Pancreas (tissue), 10 donors: Measurements from ENCODE around the gene DPPA5. TPM values are rescaled to one million over a fixed set of nuclear protein-coding genes. Genes with fewer than 3 reads are reported as not detected.
A peak's percentile ranks its signal among the peaks of the same experiment; 100 is the strongest.

Source experiments
- ATAC-seq, 4 donors: fragments of 200-7000 bp; cut with Tn5 transposase; one replicate each; pipeline versions ENCODE4 v1.8.0 to v1.9.1; 2020; ENCODE audit warnings: mild to moderate bottlenecking in 4 of 4, moderate library complexity in 4 of 4
- DNase-seq, 6 donors: peaks; one replicate each; pipeline ENCODE4 v3.0.0-alpha.2; 2020
- FAIRE-seq: peaks from 2 replicates; lab custom pipeline; 2012; peaks lifted over from hg19 to GRCh38; lab: Jason Lieb, UNC
- H3K27ac ChIP-seq, 4 donors: fragments of 200-600 bp; sonication (generic); 1 replicate in 3 of 4; 2 replicates in 1 of 4; pipeline versions ENCODE4 v1.5.0 to v1.8.0; 2020
- H3K27me3 ChIP-seq, 4 donors: fragments of 200-600 bp; one replicate each; pipeline ENCODE4 v1.8.0; 2021
- H3K36me3 ChIP-seq, 3 donors: fragments of 200-600 bp; sonication (generic) in 1 of 3; one replicate each; pipeline versions ENCODE4 v1.5.0 to v1.8.0; 2020 to 2021
- H3K4me1 ChIP-seq, 3 donors: fragments of 200-600 bp; one replicate each; pipeline ENCODE4 v1.8.0; 2021
- H3K4me3 ChIP-seq, 4 donors: fragments of 200-600 bp; sonication (generic) in 2 of 4; one replicate each; pipeline versions ENCODE4 v1.5.0 to v1.8.0; 2020 to 2021
- H3K9me3 ChIP-seq, 4 donors: fragments of 200-600 bp; one replicate each; pipeline ENCODE4 v1.8.0; 2021
- WGBS, 2 donors: extraction: QIAGEN DNeasy Blood & Tissue Kit; methylation state at CpG; one replicate each; pipeline ENCODE4 v1.1.7; 2013; 5-methylcytosine and 5-hydroxymethylcytosine counted together
- intact Hi-C, 3 donors: fragments of 100-400 bp; cut with DNase I; formaldehyde crosslinking; loops; one replicate each; pipeline versions ENCODE4 v1.11.1 to v1.14.2; 2022
- polyA plus RNA-seq, 2 donors: library from polyadenylated mRNA; stranded (reverse); fragments of 200-250 nt; gene quantifications; one replicate each; pipeline ENCODE4 v1.2.3, GENCODE V29; 2013
- total RNA-seq, 6 donors: library from RNA; stranded (reverse); fragmentation: NEBNext Ultra II Directional in 4 of 6; extraction: Animal tissue kit (Norgen Biotek cat#: 25700) in 4 of 6; gene quantifications; one replicate each; pipeline versions ENCODE4 v1.2.1 to v1.2.4, GENCODE V29; 2021 to 2023
- TF ChIP-seq, protein P1 (sequence below), 4 donors: fragments of 200-600 bp; sonication (generic) in 3 of 4; IDR thresholded peaks; one replicate each; pipeline versions ENCODE4 v1.5.0 to v1.8.0; 2021; ENCODE audit warnings: antibody characterized with exemption in 4 of 4
- donor health status: healthy with polysubstance abuse.
- donor health status: DM: no; HTN: no; CAD: no; lungs with moderate emphysema.
- donor health status: DM: no; HTN: no; CAD: no.
- donor health status: control.
- donor health status: control.
- donor health status: Bipolar disorder and iron deficiency.
- donor health status: DM: yes; HTN: yes; CAD: no.
- donor health status: DM: no; HTN: no; CAD: no.
- donor health status: DM: no; HTN: no; CAD: no.
- donor health status: DM: yes; HTN: yes; CAD: no.

The DPPA5 gene, protein sequence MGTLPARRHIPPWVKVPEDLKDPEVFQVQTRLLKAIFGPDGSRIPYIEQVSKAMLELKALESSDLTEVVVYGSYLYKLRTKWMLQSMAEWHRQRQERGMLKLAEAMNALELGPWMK
- total RNA-seq: not detected
- not detected for polyA plus RNA-seq

- H3K4me3 ChIP-seq: no peak within 1 kb of the TSS
- DNase-seq (peak in 1 of 6 donors; percentile 62), FAIRE-seq (no peak), ATAC-seq (no peak)
- H3K9me3 ChIP-seq: no peaks in the 10 kb centered on the region
- no peak within 1 kb of the TSS for H3K27ac ChIP-seq
- H3K27me3 ChIP-seq: no peaks in the 10 kb centered on the region
- no peaks in the 10 kb centered on the region for H3K4me1 ChIP-seq
- 63 to 81% methylated on average over 58 to 59 of the region's 59 CpGs for WGBS, 2 donors
- TF ChIP-seq, protein P1, sequence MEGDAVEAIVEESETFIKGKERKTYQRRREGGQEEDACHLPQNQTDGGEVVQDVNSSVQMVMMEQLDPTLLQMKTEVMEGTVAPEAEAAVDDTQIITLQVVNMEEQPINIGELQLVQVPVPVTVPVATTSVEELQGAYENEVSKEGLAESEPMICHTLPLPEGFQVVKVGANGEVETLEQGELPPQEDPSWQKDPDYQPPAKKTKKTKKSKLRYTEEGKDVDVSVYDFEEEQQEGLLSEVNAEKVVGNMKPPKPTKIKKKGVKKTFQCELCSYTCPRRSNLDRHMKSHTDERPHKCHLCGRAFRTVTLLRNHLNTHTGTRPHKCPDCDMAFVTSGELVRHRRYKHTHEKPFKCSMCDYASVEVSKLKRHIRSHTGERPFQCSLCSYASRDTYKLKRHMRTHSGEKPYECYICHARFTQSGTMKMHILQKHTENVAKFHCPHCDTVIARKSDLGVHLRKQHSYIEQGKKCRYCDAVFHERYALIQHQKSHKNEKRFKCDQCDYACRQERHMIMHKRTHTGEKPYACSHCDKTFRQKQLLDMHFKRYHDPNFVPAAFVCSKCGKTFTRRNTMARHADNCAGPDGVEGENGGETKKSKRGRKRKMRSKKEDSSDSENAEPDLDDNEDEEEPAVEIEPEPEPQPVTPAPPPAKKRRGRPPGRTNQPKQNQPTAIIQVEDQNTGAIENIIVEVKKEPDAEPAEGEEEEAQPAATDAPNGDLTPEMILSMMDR (IDR thresholded peaks at IDR 0.05): no peak
- intact Hi-C loops: no loop called here
- H3K36me3 ChIP-seq: no peaks in the 10 kb centered on the region
Observed at GRCh38 chr6:73353636-73354593, at the start of gene DPPA5. DPPA5 (minus strand) TSS chr6:73354276; CDS start chr6:73354225, 51 bp downstream.

DNA sequence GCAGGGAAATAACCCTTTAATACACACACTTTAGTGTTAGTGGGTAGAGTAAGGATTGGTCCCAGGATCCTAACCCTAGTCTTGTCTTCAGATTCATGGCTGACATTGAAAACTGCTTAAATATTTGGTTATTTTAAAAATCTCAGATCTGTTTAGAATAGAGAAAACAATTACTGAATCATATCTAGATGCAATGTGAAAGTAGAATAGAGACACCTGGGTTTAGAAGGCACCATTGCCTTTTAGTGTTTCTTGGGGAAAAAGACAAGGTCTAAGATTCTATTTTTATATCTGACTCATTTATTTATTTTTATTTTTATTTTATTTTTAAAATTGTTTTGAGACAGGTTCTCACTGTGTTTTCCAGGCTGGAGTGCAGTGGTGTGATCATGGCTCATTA is 46.6 kb upstream of the DPPA5 start:
- FAIRE-seq (no peak), ATAC-seq (no peak), DNase-seq (no peak)
- Histone ChIP-seq H3K27me3 (no peaks in the 10 kb centered on the region), H3K27ac (no peak overlapping the region), H3K4me1 (no peaks in the 10 kb centered on the region), H3K4me3 (no peak overlapping the region), H3K36me3 (no peaks in the 10 kb centered on the region), H3K9me3 (no peaks in the 10 kb centered on the region)
- intact Hi-C loops: no loop called here
- TF ChIP-seq, protein P1 (IDR thresholded peaks at IDR 0.05): no peak

DNA sequence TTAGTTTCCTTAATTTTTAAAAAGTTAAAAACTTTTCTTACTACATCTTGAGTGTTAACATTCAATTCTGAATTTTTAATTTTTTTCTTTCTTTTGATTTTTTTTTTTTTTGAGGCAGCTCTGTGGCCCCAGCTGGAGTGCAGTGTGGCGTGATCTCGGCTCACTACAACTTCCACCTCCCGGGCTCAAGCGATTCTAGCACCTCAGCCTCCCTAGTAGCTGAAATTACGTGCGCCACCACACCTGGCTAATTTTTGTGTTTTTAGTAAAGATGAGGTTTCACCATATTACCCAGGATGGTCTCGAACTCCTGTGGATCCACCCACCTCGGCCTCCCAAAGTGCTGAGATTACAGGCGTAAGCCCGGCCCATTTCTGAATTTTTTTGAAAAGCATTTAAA is 41.8 kb upstream of the DPPA5 start:
- Histone ChIP-seq H3K4me3 (no peak overlapping the region), H3K9me3 (no peaks in the 10 kb centered on the region), H3K36me3 (no peaks in the 10 kb centered on the region), H3K27ac (no peak overlapping the region), H3K27me3 (no peaks in the 10 kb centered on the region), H3K4me1 (no peaks in the 10 kb centered on the region)
- intact Hi-C loops: no loop called here
- DNase-seq: no peak
- WGBS, 2 donors: 93 to 94% methylated on average over 10 of the region's 10 CpGs
- no peak for FAIRE-seq
- no peak for ATAC-seq
- TF ChIP-seq, protein P1 (IDR thresholded peaks at IDR 0.05): no peak

DNA sequence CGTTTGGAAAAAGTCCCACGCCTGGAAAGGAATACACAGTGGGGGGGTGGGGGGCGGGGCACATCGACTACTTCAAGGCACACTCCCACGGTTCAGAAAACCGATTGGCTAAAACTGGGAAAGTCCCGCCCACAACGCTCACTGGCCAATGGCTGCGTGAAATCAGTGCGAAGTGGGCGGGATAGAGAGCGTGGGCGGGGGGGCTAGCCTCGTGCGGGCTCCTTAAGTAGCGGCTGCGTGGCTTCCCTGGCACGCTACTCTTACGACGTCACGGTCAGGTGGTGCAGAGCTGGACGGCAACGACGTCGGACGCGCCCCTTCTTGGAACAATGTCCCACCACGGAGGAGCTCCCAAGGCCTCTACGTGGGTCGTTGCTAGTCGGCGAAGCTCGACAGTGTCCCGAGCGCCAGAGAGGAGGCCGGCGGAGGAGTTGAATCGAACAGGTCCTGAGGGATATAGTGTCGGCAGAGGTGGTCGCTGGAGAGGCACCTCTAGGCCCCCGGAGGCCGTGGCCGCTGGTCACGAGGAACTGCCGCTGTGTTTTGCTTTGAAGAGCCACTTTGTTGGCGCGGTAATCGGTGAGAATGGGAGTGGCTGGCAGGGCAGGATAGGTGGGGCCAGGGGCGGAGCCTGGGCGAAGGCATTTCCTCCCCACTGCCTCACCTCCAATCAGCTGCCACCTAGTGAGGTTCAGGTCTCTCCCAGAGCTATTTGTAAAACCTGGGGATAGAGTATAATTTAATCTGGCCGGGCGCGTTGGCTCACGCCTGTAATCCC is 40.7 kb upstream of the DPPA5 start, which contains the start of gene DDX43:
Gene DDX43, plus strand, starts transcription at position 252 of the 778 bp plus-strand sequence. Its CDS starts 78 bp downstream, at position 330.
- H3K4me1 ChIP-seq: no peaks in the 10 kb centered on the region
- TF ChIP-seq, protein P1 (IDR thresholded peaks at IDR 0.05): no peak

More for the DNA sequence above, 40.7 kb upstream of the DPPA5 start, which contains the start of gene DDX43:
- H3K27me3 ChIP-seq: no peaks in the 10 kb centered on the region
- DNase-seq (peak in 5 of 6 donors; percentile 62 to 77 (median 72)), FAIRE-seq (no peak), ATAC-seq (peak in 3 of 4 donors; percentile 79 to 87 (median 79))
- peak within 1 kb of the TSS in 1 of 4 donors; percentile 3 for H3K4me3 ChIP-seq
- H3K36me3 ChIP-seq: no peaks in the 10 kb centered on the region
- no peaks in the 10 kb centered on the region for H3K9me3 ChIP-seq
- peak within 1 kb of the TSS in 1 of 4 donors; percentile 71 for H3K27ac ChIP-seq
- intact Hi-C loops: no loop called here
- WGBS, 2 donors: 53 to 66% methylated on average over 54 of the region's 54 CpGs
